NCI-H146 (cell line): Measurements from ENCODE around the gene COL17A1.

Source experiments
- DNase-seq: peaks from one replicate; lab custom pipeline; 2025; lab: John Stamatoyannopoulos, UW

COL17A1 gene

DNA sequence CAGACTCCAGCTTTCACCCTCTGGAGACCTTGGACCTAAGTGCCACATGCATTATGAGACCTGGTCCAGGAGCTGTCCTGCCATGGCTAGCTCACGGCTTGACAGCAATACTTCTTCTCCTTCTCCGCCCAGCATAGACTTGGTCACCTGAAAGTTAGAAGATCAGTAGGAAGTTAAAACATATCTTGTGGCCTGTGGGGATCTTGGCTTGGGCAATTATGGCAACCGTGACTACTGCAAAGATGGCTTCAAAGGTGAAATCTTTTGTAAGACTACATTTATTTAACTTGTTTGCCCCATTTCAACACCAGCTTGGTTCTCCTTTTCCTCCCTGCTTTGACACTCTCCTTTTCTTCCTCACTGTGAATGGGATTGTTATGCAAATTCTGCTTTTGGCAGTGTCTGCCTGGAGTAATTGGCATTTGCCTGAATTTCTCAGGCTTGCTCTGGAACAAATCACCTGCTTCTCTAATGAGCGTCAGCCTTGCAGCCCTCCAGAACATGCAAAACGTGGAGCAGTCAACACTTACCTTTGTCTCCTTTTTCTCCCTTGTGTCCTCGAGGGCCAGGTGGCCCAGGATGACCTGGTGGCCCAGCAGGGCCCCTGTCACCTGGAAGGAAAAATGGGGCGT is 53.4 kb downstream of the COL17A1 start:
- no peak for DNase-seq

DNA sequence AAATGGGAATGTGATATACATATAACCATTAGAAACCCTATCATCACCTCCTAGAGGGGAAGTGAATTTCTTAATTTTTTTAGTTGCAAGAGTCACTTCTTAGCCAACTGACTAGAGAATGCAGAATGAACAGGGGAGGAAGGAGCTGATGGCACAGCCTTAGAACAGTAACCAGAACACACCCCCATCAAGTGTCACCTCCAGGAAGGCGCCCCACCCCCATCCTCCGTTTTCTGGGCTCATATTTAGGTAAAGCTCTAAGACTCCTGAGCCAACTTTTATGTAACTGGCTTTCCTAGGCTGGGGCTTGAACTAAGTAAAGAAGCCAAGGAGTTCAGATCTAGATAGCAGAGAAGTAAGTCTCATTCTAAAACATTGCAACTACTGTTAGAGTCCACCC is 54.0 kb downstream of the COL17A1 start:
- DNase-seq, result no peak

- DNase-seq, result no peak
These were observed 56.2 kb downstream of the COL17A1 start for GRCh38 chr10:104029521-104029860.

GRCh38 chr10:104028823-104029520 is 56.7 kb downstream of the COL17A1 start:
- no peak for DNase-seq

DNA sequence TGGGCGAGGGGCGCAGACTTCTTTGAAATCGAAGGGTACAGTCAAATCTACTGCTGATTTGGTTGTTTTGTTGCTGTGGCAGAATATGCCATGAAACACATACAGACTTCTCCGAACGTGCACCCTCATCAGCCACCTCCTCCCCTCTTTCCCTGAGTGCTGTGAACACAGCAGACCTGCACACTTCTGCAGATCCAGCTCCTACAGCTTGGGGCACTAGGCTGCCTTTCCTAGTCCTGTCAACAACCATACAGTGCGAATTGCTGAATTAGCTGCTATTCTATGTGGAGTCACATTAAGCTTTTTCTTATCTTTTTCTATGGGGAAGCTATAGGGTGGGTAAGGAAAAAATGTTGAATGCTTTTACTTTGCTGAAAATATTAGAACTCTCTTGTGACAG is 57.5 kb downstream of the COL17A1 start:
- DNase-seq, result no peak

GRCh38 chr10:104026762-104027161 is 58.9 kb downstream of the COL17A1 start:
- no peak for DNase-seq

DNA sequence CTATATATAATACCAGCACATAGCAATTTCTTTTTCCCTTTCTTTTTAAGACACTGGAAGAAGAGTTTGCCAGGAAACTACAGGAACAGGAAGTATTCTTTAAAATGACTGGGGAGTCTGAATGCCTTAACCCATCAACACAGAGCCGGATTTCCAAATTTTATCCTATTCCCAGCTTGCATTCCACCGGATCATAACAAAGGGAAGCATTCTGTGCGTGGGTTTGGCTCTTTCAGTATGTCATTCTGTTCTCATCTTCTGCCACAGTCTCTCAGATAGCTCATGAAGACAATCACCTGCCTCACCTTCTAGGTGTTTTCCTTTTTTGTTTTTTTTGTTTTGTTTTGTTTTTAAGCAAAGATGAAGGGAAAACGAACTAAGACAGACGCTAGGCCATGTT is 60.2 kb downstream of the COL17A1 start:
- no peak for DNase-seq

- no peak for DNase-seq
These were observed 63.7 kb downstream of the COL17A1 start for GRCh38 chr10:104022026-104022425.

- DNase-seq, result no peak
These were observed 64.4 kb downstream of the COL17A1 start for GRCh38 chr10:104021246-104021645.

- no peak for DNase-seq
These were observed 65.7 kb downstream of the COL17A1 start for GRCh38 chr10:104020020-104020419.

DNA sequence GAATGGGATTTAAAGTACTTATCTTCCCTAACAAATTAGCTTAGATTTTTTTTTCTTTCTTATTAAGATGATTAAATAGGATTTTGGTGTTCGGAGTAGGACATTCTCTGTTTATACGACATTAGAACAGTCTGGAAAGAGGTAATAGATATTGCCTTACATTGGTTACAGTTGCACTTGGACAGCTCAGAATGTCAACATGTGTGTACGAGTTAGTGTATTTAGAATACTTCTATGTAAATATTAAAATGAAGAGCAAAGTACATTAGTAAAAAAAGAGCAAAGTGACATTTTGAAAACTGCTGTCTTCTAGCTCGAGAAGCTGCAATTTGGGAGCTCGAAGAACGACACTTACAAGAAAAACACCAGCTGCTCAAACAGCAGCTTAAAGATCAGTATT is 67.2 kb downstream of the COL17A1 start:
- no peak for DNase-seq

DNA sequence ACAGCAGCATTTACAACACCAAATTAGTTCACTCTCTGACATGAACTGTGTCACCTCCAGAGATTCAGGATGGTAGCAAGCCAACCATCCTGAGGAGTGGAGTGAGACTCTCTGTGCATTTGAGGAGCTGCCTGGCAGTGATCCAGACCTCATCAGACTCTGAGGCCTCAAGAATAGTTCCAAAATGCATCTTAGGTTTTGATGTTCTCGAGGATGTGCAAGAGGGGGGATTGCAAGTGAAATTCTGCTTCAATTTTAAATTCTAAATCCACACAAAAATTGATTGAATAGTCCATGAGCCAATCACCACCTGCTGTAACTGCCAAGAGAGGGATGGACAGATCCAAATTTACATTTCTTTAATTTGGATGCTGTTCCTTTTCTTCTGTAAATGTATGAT is 69.0 kb downstream of the COL17A1 start:
- no peak for DNase-seq

GRCh38 chr10:104014176-104014575 is 71.5 kb downstream of the COL17A1 start:
- no peak for DNase-seq

DNA sequence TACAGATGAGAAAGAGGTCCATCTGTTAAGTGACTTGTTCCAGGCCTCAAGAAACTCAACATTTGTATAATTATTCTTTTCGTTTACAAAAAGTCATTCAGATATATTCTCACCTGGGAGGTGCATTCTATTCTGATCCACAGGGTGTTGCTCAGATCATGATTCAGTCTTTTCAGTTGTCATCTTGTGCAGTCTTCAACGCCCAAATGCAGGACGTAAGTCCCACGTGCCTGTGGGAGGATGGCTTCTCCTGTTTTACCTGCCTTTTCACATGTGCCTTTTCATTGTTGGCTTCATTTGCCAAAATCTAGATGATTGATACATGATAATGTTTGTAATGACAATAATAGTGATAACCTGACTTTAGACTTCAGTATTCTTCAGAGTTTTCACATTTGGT is 72.2 kb downstream of the COL17A1 start:
- DNase-seq, result no peak

DNA sequence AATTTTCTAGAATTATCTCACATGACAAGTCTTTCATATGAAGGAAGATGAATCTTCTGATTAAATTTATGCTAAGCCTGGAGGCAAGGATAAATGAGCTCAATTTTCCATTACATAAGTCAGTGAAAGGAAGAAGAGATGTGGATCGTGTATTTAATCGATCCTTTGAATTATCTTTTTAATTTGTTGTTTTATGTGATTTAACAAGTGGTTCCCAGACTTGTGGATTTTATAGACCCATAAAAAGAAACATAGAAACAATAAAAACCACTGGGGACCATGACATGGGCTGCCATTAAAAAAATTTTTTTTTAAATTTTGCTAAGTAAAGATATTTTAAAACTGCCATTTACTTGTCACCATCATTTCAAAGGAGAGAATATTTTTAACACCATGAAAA is 73.8 kb downstream of the COL17A1 start:
- no peak for DNase-seq

DNA sequence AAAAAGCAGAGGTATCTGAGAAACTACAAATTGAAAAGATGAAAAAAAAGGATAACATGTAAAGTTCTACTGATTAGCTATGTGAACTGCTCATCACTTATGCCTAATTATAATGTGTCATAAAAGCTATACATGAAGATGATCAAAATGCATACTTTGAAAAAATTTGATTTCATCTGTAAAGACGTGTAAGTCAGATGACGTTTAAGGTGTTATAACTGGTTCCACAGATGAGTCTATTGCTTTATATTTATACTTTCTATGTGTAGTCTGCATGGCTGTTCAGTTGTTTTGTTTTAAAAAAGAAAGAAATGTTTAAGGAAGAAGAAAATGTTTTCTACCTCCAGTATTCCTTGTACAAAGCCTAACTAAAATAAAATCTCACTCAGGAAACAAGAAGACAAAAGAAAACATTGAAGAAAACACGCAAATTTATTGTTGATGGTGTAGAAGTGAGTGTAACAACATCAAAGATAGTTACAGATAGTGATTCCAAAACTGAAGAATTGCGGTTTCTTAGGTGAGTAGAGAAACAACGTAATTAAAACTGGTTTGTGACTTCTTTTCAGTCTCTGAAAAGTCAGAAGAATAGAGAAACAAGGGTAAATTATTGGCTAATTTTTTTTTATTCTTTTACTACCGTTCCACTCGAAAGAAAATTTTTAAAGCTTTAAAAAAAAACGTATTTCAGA is 80.4 kb downstream of the COL17A1 start:
- DNase-seq, result no peak

- DNase-seq, result no peak
These were observed 82.8 kb downstream of the COL17A1 start for GRCh38 chr10:104002911-104003310.

DNA sequence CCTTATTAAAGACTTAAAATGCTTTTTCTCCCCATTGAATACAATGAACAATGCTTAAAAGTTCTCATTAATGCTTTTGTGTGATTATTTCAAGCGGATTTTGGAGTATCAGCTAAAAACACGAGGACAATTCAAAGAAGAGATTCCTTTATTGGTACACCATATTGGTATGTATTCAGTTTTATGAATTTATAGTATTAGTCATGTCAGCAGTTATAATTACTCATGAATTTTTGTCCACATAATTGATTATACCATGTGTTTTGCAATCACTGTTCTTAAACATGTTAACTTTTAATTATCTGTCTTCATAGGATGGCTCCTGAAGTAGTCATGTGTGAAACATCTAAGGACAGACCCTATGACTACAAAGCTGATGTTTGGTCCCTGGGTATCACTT is 86.9 kb downstream of the COL17A1 start:
- no peak for DNase-seq

- DNase-seq, result no peak
These were observed 90.5 kb downstream of the COL17A1 start for GRCh38 chr10:103995134-103995533.

DNA sequence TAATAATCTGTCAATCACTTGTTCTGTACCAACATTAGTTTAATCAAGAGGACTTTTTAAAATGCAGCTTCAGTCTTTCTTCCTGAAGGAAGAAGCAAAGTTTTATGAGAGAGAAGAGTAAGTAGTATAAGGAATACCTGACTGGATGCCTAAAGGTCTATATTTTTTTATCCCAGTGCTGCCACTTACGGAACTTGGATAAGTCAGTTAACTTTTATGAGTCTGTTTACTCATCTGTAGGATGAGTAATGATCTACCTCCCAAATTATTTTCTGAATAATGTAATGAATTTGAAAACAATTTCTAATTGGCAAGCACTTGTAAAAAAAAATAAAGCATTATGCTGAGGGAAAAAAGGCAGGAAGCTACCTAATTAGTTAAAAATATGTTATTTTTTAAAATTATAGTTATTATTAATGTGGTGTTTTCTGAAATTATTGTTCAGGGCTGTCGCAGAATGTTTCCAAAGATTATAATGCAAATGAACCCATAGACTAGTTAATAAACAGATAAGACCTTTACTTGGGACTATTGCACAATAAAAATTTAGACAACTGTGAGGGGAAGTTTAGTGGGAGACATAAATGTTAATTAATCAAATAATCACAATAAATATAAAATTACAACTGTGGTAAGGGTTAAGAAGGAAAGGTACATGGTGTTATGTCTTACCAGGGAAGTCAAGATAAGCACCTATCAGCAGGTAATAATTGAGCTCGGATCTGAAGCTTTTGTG is 94.1 kb downstream of the COL17A1 start:
- no peak for DNase-seq

GRCh38 chr10:103990531-103990930 is 95.1 kb downstream of the COL17A1 start:
- DNase-seq, result no peak

GRCh38 chr10:103990121-103990520 is 95.6 kb downstream of the COL17A1 start:
- DNase-seq, result no peak

DNA sequence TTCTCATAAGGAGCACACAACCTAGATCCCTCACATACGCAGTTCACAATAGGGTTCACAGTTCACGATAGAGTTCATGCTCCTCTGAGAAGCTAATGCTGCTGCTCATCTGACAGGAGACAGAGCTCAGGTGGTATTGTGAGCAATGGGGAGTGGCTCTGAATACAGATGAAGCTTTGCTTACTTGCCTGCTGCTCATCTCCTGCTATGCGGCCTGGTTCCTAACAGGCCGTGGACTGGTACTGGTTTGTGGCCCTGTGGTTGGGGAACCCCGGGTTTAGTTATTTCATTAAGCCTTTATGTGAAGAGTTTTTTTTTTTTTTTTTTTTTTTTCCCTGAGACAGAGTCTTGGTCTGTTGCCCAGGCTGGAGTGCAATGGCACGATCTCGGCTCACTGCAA is 99.3 kb downstream of the COL17A1 start:
- DNase-seq, result no peak
